GM12891 (cell line): ENCODE data around the gene SPRED1.

Experiments
- PAX5 ChIP-seq: IDR thresholded peaks from 2 replicates; pipeline ENCODE4 v1.6.1; 2011; ENCODE audit warnings: low read length, moderate library complexity, mild to moderate bottlenecking; ENCODE audit not compliant: insufficient read depth, severe bottlenecking
- POLR2A ChIP-seq: IDR thresholded peaks from 2 replicates; pipeline ENCODE4 v1.6.1; 2011; ENCODE audit warnings: low read depth, low read length, control low read depth
- POLR2AphosphoS5 ChIP-seq: IDR thresholded peaks from 2 replicates; pipeline ENCODE4 v1.6.1; 2011; ENCODE audit warnings: low read depth, low read length, control low read depth
- POU2F2 ChIP-seq: IDR thresholded peaks from 2 replicates; pipeline ENCODE4 v1.6.1; 2011; ENCODE audit warnings: low read depth, mild to moderate bottlenecking, control low read depth, low read length, moderate library complexity
- SPI1 ChIP-seq: IDR thresholded peaks from 2 replicates; pipeline ENCODE4 v1.6.1; 2011; ENCODE audit warnings: low read depth, low read length, control low read depth
- TAF1 ChIP-seq: IDR thresholded peaks from 2 replicates; pipeline ENCODE4 v1.6.1; 2011; ENCODE audit warnings: low read depth, low read length, control low read depth

DNA sequence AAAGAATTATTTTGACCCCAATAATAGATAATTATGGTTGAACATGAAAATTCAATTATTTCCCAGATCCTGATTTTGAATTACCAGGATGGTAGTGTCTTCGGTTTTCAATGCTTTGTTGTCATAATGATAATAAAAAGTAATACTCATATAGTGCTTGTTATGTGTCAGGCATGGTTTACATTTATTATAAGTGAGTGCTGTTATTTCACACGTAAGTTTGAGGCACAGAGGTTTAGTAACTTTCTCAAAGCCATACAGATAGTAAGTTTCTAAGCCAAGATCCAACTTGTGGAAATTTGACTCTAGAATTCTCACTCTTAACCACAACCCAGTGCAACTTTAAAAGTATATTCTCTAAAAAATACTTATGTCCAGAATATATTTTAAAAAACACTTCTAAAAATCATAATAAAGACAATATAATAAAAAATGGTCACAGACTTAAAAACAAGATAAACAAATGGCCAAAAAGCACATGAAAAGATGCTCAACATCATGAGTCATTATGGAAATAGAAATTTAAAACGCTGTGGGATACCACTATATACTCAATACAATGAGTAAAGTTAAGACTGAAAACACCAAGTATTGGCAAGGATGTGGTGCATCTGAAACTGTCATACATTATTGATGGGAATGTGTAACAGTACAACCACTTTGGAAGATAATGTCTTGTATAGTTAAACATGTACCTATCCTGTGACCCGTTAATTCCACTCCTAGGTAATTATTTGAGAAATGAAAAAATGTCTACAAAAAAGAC is 45.2 kb downstream of the SPRED1 start:
- TF ChIP-seq POLR2AphosphoS5 (no peak), POLR2A (no peak), POU2F2 (no peak), TAF1 (no peak), PAX5 (no peak), SPI1 (no peak)
